Stimulated activated CD4-positive, alpha-beta T cell treated with anti-CD3 and anti-CD28 coated beads, Interleukin-4, amount 100 ng/mL, for 24 hours (primary cell): Measurements from ENCODE around the gene TRPM5.

Source experiments
- DNase-seq: peaks from one replicate; pipeline ENCODE4 v3.0.0-alpha.2; 2020

Gene TRPM5

DNA sequence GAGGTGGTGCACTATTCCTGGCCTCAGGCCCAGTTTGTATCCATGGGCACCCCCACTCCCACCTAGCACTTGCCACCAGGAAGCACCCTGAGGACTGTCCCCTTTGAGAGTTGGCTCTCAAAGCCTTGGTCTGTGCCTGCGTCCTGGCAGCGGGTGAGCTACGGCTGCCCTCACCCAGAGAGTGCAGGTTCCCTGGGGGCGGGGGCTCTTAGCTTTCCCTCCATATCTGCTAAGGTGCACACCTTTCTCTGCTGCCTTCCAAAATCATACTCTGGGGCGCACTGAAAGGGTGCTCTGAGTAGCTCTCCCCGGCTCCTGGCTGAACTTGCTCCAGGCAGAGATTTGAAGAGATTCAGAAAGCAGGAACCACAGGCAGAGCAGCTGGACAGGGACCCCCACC, 7.6 kb upstream of the TRPM5 start:
- no peak for DNase-seq

DNA sequence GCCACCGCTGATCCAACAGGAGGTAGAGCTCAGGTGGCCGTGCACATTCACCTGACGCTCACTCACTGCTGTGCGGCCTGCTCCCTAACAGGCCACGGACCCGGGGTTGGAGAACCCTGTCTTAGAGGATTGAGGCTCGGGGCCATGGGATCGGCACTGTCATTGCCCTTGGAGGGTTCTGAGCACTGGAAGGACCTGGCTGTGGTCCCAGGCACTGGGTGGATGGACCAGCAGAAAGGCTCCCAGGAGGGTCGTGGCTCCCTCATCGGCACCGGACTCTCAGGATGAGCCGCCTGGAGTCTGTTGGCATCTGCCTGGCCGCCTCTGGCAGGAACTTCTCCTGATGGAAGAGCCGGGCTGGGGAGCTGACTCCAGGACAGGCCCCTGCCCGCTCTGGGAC, 7.0 kb upstream of the TRPM5 start:
- DNase-seq = no peak

DNA sequence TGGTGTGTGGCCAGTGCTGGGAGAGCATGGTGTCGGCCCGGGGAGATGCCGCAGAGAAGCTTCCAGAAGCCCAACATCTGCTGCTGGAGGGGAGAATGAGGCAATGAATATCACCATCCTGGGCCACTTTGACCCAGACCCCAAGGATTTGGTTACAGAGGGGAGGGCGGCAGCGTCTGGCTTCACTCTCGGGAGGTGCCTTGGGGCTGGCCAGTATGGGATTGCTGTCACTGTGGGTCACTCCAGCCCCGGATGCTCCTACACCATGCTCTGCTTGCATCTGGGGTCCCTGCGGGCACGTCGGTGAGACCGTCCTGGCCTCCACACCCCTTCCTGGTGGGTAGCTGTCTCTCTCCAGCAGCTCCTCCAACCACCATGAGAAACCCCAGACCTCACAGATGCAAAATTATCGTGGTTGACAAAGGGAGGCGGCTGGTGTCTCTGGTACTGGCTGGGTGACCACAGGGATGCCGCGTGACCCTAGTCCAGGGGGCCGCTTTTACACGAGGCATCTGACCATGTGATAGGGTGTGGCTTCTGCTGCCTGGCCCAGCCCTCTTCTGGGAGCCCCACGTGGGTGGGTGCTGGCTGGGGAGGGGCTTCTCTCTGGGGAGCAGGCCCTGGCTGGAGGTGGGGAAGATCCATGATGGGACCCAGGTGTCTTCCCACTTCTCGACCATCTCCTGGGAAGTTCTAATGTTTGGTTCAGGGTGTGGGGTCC, 6.2 kb upstream of the TRPM5 start:
- no peak for DNase-seq

DNA sequence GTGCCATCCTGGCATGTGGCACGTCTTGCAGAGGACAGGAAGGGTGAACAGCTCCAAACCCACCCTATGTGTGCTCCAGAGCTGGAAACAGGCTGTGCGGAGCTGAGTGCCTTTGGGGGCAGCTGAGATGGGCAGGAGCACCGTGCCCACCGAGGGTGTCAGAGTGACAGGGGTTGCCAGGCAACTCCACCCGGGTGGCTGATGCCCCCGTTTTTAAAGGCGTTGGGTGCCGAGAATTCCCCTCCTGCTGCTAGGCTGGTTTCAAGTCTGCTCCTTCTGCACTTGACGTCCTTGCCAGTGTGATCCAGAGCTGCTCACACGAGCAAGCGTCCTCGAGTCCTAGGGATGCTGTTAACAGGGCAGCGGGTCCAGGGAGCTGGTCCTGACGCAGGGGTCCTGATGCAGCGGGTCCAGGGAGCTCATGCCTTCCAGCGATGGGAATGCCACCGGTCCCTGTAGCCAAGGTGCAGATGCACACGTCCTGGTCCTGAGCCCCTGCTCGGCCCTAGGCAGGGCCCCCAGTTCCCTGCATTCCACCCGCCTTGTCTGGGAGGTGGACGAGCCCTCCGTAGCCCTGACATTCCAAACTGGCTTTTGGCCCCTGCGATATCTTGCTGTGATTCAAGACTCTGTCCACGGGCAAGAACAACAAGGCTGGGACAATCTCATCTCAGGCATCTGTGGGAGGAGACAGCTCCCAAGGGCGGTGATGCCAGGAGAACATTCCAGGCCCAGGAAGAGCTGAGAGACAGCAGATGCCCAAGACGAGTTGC, 5.4 kb upstream of the TRPM5 start:
- no peak for DNase-seq

DNA sequence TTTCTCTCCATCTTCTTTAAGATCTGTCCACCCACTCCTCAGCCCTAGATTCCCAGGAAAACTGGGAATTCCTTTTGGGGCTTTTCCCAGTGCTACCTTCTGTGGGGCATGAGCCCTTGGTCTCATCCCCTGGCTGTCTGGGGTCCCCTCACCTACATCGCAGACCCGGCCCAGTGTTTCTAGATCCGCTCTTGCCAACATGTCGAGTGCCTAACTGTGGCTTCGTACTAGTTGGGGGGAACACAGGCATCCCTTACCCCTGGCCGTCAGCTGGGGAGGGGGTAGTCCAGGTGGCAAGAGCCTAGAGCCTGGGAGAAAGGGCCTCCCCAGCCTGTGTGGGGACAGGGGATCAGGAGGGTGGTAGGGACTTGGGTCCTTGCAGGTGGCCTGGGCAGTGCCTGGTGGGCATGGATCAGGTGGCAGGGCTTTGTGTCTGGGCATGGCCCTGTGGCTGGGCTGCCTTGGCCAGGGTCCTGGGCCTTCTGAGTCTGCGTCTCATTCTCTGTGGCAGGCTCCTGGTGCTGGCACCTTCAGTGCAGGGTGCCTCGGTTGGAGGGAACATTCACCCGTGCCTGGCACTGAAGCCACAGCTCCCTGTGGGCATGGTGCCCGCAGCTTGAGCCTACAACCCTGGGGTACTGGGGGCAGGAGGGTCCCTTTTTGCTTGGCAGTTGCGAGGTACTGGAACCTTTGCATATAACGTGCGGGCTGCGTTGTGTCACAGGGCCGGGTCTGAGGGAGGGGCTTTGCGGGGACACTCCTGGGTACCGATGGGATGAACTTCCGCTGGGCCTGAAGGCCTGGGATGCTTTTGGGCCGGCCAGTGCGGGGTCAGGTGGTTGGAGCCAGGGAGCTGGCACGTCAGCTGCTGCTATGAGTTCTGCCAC, 4.6 kb upstream of the TRPM5 start:
- no peak for DNase-seq

DNA sequence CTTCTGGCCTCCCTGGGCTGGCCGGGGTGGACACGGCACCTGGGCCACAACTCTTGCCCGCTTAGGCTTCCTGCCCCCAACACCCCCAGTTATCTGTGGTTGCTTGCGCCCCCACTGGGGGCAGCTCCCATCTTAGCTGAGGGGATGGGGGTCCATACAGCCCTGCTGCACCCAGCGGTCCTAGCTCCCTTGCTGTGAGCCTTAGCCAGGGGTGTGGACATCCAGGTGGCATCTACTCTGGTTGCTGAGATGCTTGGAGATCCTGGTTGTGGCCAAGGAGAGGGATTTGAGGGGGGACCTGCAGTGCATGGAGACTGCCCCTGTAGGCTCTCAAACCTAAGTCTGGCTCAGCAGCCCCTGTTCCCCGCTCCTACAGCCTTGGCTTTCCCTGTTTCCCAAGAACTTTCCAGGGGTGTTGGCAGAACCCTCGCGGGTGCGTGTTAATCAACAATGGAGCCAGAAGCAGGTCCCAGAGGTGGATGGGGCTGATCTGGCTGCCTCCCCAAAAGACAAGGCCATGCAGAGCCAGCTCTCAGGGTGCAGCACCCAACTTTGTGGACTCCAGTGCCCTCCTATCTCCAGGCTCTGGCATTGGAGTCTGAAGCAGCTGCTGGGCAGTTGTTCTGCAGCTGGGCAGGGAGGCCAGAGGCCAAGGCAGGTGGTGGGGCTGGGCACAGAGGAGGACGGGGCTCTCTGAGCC, 3.8 kb upstream of the TRPM5 start:
- DNase-seq = no peak

DNA sequence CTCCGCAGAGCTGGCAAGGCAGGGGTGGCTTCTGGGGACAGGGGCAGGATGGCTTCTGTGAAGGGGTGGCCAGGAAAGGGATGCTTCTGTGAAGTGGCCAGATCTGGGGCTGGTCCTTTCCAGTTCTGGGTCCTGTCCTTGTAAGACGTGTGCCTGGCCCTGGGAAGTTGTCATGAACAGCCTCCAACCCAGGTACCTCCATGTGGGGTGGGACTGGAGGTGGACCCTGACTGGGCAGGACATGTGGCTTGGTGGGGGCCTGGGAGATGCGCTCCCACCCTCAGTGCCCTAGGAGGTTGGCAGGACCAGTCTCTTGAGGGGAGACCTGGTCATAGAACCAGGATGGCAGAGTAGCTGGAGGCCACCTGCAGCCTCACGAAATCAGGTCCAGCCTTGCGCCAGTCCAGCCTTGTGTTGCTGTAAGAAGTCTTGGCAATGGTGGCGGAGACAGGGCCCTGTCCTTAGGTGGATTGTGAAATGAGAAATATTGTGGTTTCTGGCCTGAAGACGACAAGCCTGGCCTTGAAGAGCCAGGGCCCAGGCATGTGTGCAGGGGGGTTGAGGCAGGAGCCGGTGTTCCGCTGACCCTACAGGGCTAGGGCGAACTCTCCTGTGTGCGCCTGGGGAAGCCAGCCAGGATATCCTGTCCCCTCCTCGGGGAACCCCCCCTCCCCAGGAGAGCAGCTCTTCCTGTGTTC, 3.1 kb upstream of the TRPM5 start:
- no peak for DNase-seq

DNA sequence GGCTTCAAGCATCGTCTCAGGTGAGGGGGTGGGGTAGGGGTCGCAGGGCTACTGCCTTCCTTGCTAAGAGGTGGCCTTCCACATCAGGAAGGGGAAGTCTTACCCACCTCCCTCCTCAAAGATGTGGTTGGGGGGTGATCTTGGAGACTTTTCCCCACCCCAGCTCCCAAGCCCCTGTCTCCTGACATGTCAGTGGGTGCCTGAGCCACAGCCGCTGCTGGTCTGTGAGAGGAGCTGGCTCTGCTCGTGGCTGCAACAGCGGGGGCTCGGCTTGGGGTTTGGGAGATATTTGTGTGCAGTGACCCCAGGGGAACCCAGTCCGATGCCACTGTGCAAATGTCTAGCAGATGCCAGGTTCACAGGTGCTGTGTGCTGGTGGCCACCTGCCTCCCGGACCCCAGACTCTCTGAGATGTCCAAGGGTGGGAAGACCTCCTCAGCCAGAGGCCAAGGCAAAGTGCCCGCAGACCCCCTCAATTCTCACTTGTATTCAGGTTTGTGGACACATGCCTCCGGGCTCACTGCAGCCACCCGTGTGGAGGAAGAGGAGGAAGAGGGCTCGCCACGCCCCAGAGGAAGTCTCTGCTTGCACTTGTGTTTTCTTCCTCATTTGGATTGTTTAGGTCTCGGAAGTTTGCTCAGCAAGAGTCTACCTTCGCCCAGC, 2.4 kb upstream of the TRPM5 start:
- DNase-seq = no peak

DNA sequence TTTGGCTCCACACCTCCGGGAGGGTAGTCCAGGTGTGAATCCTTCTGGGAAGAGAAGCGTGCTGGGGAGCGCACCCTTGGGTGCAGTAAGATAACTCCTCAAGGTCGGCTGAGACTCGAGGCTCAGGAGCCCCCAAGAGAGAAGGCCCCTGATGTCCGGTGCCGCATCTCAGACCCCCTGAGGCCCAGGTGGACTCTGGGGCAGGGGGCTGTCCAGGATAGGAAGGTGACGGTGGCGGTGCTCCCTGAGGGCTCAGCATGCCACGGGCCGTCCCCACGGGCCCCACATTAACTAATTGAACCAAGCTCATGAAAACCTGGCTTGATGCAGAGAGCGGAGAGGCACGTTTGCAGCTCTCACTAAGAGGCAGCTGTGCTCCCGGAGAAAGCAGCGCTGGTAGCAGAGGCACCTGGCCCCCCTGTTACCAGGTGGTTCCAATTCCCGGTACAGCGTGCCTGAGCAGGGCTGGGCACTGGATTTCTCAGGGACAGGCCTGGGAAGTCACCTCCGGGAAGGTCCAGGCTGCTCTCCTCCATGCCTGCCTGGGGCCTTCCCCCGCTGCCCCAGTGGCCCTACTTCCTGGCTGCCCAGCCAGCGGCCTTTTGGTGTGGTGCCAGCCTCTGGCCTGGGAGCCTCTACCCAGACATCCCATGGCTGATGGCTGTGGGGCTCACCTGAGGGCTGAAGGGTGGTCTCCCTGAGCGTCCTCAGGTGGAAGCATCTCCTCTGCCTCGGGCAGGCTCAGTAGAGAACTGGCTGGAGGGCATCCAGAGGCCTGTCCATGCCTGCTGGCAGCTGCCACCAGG, 1.6 kb upstream of the TRPM5 start:
- DNase-seq = no peak

DNA sequence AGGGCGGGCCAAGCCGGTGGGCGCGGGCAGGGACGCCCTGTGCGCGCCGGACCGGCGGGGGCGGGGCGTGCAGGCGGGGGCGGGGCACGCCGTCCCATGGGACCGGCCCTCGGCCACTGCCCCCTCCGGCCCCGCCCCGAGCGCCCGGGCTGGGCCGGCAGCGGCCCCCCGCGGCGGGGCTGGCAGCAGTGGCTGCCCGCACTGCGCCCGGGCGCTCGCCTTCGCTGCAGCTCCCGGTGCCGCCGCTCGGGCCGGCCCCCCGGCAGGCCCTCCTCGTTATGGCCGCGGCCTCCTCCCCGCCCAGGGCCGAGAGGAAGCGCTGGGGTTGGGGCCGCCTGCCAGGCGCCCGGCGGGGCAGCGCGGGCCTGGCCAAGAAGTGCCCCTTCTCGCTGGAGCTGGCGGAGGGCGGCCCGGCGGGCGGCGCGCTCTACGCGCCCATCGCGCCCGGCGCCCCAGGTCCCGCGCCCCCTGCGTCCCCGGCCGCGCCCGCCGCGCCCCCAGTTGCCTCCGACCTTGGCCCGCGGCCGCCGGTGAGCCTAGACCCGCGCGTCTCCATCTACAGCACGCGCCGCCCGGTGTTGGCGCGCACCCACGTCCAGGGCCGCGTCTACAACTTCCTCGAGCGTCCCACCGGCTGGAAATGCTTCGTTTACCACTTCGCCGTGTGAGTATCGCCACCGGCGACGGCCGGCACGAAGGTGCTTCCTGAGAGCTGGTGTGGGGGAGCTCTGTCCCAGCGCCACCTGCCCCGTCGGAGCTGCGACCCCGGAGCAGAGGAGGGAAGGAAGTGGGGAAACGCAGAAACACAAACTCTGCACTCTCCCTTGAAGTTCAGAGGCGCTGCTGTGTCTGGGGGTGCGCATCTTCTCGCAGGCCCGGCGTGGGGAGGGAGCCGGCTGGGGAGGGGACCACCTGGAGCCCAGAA, 769 bp upstream of the TRPM5 start, which contains the start of gene KCNQ1:
Gene KCNQ1, plus strand, starts transcription at position 188 of the 925 bp plus-strand sequence. Its CDS starts 91 bp downstream, at position 279.
- DNase-seq = no peak

DNA sequence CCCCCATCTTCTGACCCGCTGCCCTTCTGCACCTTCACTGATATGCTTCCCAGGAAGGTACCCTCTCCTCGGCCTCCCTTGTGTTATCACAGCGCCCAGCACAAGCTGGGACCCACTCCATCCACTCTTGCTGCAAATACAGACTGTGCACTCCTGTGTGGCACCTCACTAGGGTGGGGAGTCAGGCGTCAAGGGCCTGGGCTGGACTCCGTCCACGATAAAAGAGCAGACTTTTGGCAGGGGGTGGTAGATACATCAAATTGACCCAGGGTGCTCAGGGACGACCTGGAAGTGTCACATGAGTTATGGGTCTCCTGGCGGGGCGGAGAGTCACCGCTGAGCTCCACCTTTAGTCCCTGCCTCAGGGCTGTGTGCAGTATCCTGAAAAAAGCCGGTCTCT, 908 bp downstream of the TRPM5 start:
- no peak for DNase-seq

DNA sequence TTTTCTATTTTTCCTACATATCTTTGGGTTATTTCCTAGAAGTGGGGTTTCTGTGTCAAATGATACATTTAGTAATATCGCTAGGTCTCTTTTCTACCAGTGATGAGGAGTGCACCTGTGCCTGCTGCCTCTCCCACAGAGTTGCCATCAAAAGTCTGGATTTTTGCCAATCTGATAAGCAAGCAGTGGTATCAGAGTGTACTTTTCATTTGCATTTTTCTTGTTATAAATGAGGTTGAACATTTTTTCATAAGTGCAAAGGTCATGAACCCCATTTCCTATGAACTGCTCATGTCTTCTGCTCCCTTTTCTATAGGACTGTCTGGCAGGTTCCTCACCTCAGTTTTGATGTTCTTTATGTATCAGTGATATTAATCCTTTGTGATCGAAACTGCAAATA, 1.7 kb downstream of the TRPM5 start:
- DNase-seq = no peak

DNA sequence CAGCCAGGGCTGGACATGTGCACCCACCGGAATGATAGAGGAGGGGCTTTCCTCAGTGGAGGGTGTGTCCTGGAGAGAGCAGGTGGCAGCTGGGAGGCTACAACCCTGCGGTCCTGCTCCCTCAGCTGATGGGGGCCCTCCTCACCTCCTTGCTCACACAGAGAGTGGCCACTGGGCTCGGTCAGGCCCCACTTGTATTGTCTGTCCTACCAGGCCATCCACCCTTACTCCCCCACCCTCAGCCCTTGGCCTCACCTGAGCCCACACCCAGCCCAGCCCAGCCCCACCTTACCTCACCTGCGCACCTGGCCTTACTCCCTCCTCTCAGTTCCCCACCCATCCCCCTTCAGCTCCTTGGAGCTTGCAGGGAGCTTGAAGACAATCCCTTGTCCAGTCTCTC, 3.1 kb downstream of the TRPM5 start:
- no peak for DNase-seq

DNA sequence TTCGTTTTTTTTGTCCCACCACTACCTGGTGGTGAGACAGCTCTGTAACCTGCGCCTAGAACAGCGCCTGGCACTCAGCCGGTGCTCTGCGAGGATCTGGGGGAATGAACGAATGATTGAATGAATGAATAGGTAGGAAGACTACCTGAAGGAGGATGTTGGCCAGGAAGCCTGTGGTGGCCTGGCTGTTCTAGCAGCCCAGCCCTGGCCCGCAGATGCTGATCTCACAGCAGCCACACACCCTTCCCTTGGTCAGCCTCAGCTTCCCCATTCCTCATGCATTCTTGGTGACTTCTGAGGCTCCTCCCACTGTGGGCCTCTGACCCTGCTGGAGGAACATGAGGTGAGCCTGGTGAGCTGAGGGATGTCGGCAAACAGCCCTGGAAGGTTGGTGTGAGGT, 3.7 kb downstream of the TRPM5 start:
- no peak for DNase-seq

DNA sequence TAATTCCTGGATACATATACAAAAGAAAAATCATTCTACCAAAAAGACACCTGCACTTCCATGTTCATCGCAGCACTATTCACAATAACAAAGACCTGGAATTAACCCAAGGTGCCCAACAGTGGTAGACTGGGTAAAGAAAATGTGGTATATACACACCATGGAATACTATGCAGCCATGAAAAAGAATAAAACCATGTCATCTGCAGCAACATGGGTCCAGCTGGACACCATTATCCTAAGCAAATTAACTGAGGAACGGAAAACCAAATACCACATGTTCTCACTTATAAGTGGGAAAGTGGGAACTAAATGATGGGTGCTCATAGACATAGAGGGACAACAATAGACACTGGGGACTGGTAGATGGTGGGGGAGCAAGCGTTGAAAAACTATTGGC, 4.5 kb downstream of the TRPM5 start:
- no peak for DNase-seq

DNA sequence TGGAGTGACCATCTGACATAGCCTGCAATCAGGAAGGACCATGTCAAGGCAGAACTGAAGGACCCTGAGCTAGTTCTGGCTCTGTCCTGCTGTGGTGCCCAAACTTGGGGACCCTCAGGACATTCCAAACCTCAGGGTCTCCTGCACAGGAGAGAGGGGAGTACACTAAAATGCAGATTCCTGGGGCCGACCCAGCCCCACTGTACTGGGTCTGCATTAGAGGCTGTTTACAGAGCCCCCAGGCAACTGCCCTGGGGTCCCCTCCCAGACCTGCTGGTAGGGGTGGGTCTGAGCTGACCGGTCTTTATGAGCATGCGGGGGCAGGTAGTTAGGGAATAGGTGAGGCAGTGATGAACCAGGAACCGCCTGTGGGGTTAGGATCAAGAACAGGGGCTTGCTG, 6.8 kb downstream of the TRPM5 start:
- DNase-seq = no peak

DNA sequence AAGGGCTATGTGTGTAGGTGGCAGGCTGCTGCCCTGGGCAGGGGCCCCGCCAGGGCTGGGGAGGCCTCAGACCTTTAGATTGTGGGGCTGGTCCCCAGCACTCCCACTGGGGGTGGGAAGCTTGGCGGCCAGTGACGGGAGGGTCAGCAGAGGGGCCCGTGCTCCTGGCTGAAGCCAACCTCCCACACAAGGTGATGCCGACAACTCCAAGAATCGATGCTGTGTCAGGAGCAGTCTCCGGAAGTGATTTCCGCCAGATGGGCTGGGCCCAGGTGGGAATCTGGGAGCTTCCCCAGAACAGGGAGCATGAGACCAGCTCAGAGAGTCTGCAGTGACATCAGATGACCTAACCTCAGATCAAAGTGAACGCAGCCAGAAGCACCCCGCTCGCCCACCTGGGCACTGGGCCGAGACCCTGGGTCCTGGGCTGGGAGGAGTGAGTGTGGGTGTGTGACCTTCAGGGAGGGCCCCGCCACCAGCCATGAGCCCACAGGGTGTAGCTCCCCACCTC, 7.7 kb downstream of the TRPM5 start:
- DNase-seq = no peak

DNA sequence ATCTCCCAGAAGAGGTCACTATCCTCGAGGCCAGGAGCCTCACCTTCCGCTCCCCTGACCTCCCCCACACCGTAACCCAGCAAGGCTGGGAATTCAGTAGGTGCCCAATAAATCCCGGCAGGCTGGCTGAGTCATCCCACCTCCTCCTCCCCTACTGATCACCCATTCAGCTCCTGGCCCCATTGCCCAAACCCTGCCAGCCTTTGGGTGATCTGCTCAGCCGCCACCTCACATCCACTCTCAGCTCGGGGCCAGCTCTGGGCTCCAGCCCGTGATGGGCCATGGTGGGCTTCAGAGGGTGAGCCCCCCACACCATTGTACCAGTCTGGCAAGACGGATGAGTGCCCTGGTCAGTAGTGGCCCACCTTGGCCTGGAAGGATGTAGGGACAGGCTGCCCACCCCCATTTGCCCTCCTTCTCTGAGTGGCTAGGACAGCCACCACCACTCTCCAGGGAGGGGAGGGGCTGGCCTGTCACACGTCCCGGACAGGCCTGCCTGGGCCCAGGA, 8.2 kb downstream of the TRPM5 start:
- no peak for DNase-seq
